Neutrophil (primary cell): ENCODE results near the gene STIMATE.

ENCODE experiments used
- H3K27ac ChIP-seq: fragments of 200-600 bp; sonication (generic); 2 replicates; pipeline ENCODE4 v1.5.1; 2016; ENCODE audit warnings: mild to moderate bottlenecking, moderate library complexity
- H3K27me3 ChIP-seq: fragments of 200-600 bp; sonication (generic); 2 replicates; pipeline ENCODE4 v1.6.0; 2016; ENCODE audit warnings: mild to moderate bottlenecking
- H3K36me3 ChIP-seq: fragments of 200-600 bp; sonication (generic); 2 replicates; pipeline ENCODE4 v1.5.1; 2017
- H3K4me1 ChIP-seq, 2 experiments: fragments of 200-600 bp in 1 of 2; sonication (generic) in 1 of 2; 1 replicate in 1 of 2; 2 replicates in 1 of 2; pipeline versions ENCODE4 v1.5.1 to v1.6.1; 2013 to 2016; ENCODE audit warnings: low read depth in 1 of 2, low read length in 1 of 2, mild to moderate bottlenecking in 1 of 2, moderate library complexity in 1 of 2; ENCODE audit not compliant: control insufficient read depth in 1 of 2, insufficient read depth in 1 of 2
- H3K4me3 ChIP-seq, 2 experiments: fragments of 200-600 bp in 1 of 2; sonication (generic) in 1 of 2; 1 replicate in 1 of 2; 2 replicates in 1 of 2; pipeline ENCODE4 v1.5.1; 2013 to 2016; ENCODE audit warnings: low read depth in 1 of 2, low read length in 1 of 2, mild to moderate bottlenecking in 1 of 2, moderate library complexity in 1 of 2
- H3K9me3 ChIP-seq: fragments of 200-600 bp; sonication (generic); 2 replicates; pipeline ENCODE4 v1.5.1; 2016
- TF ChIP-seq, protein P1 (sequence below): fragments of 200-600 bp; sonication (generic); IDR thresholded peaks from 2 replicates; pipeline ENCODE4 v1.5.1; 2016; ENCODE audit warnings: antibody characterized with exemption

STIMATE gene

DNA sequence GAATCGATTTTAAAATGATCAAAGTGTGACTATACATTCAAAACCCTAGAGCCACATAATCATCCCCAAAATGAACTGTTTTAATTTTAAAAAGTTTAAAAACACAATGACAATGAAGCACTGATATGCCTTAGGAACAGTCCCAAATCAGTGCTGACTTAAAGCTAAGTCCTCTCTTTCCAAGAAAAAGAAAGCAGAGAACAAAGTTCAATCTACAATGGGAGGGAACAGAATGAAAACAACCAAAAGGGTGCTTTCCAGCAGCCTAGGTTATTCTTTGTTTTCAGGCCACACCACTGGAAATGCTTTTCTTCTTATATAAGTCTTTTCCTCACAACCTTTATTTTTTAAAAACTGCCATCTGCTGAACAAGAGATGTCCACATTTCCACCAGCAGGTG lies 7.2 kb upstream of the STIMATE start:
- Histone ChIP-seq H3K4me1 (peaks cover 0 to 7% of the 10 kb centered on the region in 2 experiments), H3K27ac (no peak overlapping the region), H3K27me3 (no peaks in the 10 kb centered on the region), H3K9me3 (no peaks in the 10 kb centered on the region), H3K36me3 (peaks cover 8% of the 10 kb centered on the region), H3K4me3 (no peak overlapping the region)
- TF ChIP-seq, protein P1, sequence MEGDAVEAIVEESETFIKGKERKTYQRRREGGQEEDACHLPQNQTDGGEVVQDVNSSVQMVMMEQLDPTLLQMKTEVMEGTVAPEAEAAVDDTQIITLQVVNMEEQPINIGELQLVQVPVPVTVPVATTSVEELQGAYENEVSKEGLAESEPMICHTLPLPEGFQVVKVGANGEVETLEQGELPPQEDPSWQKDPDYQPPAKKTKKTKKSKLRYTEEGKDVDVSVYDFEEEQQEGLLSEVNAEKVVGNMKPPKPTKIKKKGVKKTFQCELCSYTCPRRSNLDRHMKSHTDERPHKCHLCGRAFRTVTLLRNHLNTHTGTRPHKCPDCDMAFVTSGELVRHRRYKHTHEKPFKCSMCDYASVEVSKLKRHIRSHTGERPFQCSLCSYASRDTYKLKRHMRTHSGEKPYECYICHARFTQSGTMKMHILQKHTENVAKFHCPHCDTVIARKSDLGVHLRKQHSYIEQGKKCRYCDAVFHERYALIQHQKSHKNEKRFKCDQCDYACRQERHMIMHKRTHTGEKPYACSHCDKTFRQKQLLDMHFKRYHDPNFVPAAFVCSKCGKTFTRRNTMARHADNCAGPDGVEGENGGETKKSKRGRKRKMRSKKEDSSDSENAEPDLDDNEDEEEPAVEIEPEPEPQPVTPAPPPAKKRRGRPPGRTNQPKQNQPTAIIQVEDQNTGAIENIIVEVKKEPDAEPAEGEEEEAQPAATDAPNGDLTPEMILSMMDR, result no peak

DNA sequence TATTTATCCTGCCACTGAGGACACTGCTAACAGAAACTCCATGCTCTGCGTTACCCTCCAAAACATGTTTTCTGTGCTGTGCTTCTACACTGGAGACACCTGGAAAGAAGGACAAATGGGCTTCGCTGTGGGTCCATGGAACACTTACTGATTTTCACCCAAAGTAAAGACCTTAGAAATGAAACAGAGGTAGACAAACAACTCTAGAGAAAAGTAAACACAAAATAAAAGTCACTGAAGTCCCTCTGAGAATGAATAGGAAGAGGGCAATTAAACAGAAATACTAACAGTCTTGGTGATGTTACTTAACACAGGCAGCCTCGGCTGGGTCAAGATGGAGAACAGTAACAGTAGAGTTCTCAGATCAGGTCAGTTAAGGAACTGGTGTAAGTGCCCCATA lies 6.7 kb upstream of the STIMATE start:
- H3K4me3 ChIP-seq, result no peak overlapping the region
- peaks cover 8% of the 10 kb centered on the region for H3K36me3 ChIP-seq
- H3K9me3 ChIP-seq, result no peaks in the 10 kb centered on the region
- TF ChIP-seq, protein P1, result no peak
- H3K27me3 ChIP-seq, result no peaks in the 10 kb centered on the region
- H3K27ac ChIP-seq, result no peak overlapping the region
- H3K4me1 ChIP-seq, result peaks cover 0 to 7% of the 10 kb centered on the region in 2 experiments

DNA sequence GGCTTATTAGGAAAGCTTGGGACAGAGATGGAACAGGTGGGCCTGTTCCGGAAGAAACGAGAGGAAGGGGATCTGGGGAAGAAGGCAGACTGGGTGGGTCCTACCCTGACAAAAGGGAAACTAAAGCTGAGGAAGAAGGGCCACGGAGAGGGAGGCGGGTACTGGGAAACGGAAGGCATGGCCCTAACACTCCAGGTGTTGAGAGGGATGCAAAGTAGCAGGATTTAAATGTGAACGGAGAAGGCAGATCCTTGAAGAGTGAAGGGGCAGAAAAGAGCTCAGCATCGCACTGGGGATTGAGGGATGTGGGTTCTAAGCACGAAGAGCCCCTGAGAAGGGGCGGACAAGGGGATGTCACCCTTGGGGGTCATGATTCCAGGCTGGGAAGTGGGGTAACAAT lies 735 bp downstream of the STIMATE start:
- H3K27me3 ChIP-seq, result no peaks in the 10 kb centered on the region
- H3K4me3 ChIP-seq, result peak overlapping the region; percentile 87
- peaks cover 46 to 56% of the 10 kb centered on the region in 2 experiments for H3K4me1 ChIP-seq
- TF ChIP-seq, protein P1, result no peak
- H3K27ac ChIP-seq, result peak overlapping the region; percentile 70
- no peaks in the 10 kb centered on the region for H3K36me3 ChIP-seq
- no peaks in the 10 kb centered on the region for H3K9me3 ChIP-seq

DNA sequence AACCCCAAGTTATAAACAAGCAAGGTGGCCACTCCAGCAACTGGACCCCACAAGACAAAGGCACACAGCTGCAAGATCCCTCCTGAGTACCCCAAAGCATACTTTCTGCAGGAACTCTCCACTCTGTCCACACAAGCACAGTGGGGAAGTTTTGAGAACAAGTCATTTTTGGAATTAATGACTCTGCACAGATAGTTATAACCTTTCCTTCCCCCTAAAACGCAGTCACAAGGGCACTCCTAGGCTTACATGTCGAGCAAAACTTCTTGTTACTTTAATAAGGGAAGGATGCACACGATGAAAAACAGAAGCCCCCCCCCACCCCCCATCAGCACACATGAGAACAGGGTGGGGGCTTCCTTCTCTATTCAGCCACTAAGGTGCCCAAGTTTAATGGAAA lies 1.2 kb downstream of the STIMATE start:
- TF ChIP-seq, protein P1, result no peak
- no peaks in the 10 kb centered on the region for H3K27me3 ChIP-seq
- H3K4me1 ChIP-seq, result peaks cover 51 to 61% of the 10 kb centered on the region in 2 experiments

DNA sequence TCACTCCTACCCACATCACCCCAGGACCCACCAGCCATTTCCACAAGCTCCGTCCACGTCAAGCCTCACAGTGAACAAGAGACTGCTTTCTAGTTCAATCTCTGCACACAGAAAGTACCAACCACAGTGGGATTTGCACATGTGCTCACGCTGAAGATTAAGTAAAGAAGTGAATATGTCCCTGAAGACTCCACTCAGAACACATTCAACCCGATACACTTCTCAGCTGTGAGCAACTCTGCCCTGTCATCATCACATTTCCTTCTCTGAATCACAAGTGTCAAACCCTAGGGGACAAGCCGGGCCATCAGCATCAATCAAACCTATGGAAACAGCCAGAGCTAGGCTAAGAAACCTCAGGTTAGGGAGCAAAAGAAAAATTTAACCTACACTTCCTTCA lies 1.9 kb downstream of the STIMATE start:
- Histone ChIP-seq H3K4me1 (peaks cover 58 to 68% of the 10 kb centered on the region in 2 experiments), H3K27ac (peak overlapping the region; percentile 70), H3K4me3 (no peak overlapping the region), H3K36me3 (no peaks in the 10 kb centered on the region), H3K27me3 (no peaks in the 10 kb centered on the region), H3K9me3 (no peaks in the 10 kb centered on the region)
- TF ChIP-seq, protein P1, result no peak

More for the DNA sequence above, 1.2 kb downstream of the STIMATE start:
- Histone ChIP-seq H3K4me3 (peak overlapping the region; percentile 87), H3K9me3 (no peaks in the 10 kb centered on the region), H3K27ac (peak overlapping the region; percentile 70), H3K36me3 (no peaks in the 10 kb centered on the region)

DNA sequence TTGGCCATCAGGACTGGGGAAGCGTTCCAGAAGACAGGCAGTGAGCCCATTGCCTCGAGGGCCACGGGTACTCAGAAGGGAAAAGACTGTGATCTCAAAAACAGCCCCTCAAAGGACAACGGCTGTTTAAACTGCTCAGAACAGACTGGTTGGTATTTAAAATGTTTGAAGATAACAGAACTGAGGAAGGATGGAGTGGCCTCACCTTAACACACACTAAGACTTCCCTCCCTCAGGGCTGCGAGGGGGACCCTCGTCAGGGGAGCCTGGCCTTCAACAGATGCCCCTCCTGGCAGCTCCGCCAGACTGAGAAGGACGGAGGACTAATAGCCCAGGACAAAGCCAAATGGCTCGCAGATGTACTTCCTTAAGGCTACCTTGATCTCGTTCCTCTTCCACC lies 2.6 kb downstream of the STIMATE start:
- no peaks in the 10 kb centered on the region for H3K36me3 ChIP-seq
- no peaks in the 10 kb centered on the region for H3K9me3 ChIP-seq
- TF ChIP-seq, protein P1, result no peak
- peaks cover 58 to 65% of the 10 kb centered on the region in 2 experiments for H3K4me1 ChIP-seq
- H3K4me3 ChIP-seq, result no peak overlapping the region
- H3K27me3 ChIP-seq, result no peaks in the 10 kb centered on the region
- H3K27ac ChIP-seq, result peak overlapping the region; percentile 70
